ENCODE measurements around the gene ATP5PF. TPM values are rescaled to one million over a fixed set of nuclear protein-coding genes. Genes with fewer than 3 reads are reported as not detected.
"Not testable (repeated sequence)": the region's sequence is repeated elsewhere in the genome, so short reads cannot be mapped to it uniquely, and the experiment has no call there.

The ATP5PF gene
- total RNA-seq, 1 experiment from 2014 or later = 66.4 TPM

DNA sequence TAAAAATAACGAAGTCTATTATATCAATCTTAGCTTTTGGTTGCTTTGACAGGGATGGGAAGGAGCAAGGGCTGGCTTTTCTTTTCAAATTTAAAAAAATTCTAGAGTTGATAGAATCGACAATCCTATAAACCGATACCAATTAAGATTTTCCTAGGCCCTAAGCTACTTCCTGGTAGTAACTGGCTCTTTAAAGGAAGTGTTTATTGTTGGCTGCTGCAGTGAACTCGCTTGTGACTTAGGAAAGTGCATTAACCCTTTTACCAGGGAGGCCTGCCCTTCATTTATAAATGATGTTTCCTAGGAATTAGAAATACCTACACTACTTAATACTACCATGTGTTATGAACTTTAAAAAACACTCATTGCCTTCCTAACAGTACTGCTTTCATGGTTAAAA lies 33.2 kb downstream of the ATP5PF start:
- no peak overlapping the region for H3K4me3 ChIP-seq (ENCODE audit: insufficient read depth, low read depth, low read length)
- H3K36me3 ChIP-seq (replicated peaks; ENCODE audit: control insufficient read depth, insufficient read depth, low read length) = no peaks in the 10 kb centered on the region
- DNase-seq = no peak
- no peaks in the 10 kb centered on the region for H3K27me3 ChIP-seq (ENCODE audit: control insufficient read depth, insufficient read depth, low read length)

- Histone ChIP-seq H3K36me3 (replicated peaks; ENCODE audit: control insufficient read depth, insufficient read depth, low read length) (no peaks in the 10 kb centered on the region), H3K27me3 (ENCODE audit: control insufficient read depth, insufficient read depth, low read length) (no peaks in the 10 kb centered on the region), H3K4me3 (ENCODE audit: insufficient read depth, low read depth, low read length) (no peak overlapping the region)
- DNase-seq = no peak
Observed at GRCh38 chr21:25700741-25701140, 34.0 kb downstream of the ATP5PF start.

DNA sequence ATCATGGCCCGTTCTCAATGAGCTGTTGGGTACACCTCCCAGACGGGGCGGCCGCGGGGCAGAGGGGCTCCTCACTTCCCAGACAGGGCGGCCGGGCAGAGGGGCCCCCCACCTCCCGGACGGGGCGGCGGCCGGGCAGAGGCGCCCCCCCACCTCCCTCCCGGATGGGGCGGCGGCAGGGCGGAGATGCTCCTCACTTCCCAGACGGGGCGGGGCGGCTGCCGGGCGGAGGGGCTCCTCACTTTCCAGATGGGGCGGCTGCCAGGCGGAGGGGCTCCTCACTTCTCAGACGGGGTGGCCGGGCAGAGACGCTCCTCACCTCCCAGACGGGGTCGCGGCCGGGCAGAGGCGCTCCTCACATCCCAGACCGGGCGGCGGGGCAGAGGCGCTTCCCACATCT lies 39.2 kb downstream of the ATP5PF start:
- not testable (repeated sequence) for H3K27me3 ChIP-seq (ENCODE audit: control insufficient read depth, insufficient read depth, low read length); DNase-seq; H3K4me3 ChIP-seq (ENCODE audit: insufficient read depth, low read depth, low read length); H3K36me3 ChIP-seq (replicated peaks; ENCODE audit: control insufficient read depth, insufficient read depth, low read length)

- Histone ChIP-seq H3K4me3 (ENCODE audit: insufficient read depth, low read depth, low read length) (no peak overlapping the region), H3K36me3 (replicated peaks; ENCODE audit: control insufficient read depth, insufficient read depth, low read length) (no peaks in the 10 kb centered on the region), H3K27me3 (ENCODE audit: control insufficient read depth, insufficient read depth, low read length) (no peaks in the 10 kb centered on the region)
- no peak for DNase-seq
Observed at GRCh38 chr21:25691976-25692375, 42.7 kb downstream of the ATP5PF start.

DNA sequence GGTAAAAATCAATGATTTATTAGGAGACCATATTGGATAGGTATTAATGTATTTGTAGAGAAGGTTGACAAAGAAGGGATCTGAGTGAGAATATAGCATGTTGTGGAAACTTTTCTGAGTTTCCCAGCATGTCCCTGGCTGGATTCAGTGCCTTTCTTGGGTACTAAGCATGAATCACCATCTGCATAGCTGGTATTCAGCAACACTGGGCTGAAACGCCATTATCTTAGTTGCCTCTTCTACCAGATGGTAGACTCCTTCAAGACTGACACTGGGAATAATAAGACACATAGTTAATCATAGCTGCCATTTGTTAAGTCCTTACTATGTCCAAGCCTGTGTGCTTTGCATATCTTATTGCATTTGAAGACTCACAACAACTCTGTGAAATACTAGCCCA lies 45.5 kb downstream of the ATP5PF start:
- Histone ChIP-seq H3K4me3 (ENCODE audit: insufficient read depth, low read depth, low read length) (no peak overlapping the region), H3K36me3 (replicated peaks; ENCODE audit: control insufficient read depth, insufficient read depth, low read length) (no peaks in the 10 kb centered on the region), H3K27me3 (ENCODE audit: control insufficient read depth, insufficient read depth, low read length) (no peaks in the 10 kb centered on the region)
- DNase-seq = no peak

- no peak overlapping the region for H3K4me3 ChIP-seq (ENCODE audit: insufficient read depth, low read depth, low read length)
- H3K36me3 ChIP-seq (replicated peaks; ENCODE audit: control insufficient read depth, insufficient read depth, low read length) = no peaks in the 10 kb centered on the region
- H3K27me3 ChIP-seq (ENCODE audit: control insufficient read depth, insufficient read depth, low read length) = no peaks in the 10 kb centered on the region
- no peak for DNase-seq
Observed at GRCh38 chr21:25688275-25689155, 46.2 kb downstream of the ATP5PF start.

DNA sequence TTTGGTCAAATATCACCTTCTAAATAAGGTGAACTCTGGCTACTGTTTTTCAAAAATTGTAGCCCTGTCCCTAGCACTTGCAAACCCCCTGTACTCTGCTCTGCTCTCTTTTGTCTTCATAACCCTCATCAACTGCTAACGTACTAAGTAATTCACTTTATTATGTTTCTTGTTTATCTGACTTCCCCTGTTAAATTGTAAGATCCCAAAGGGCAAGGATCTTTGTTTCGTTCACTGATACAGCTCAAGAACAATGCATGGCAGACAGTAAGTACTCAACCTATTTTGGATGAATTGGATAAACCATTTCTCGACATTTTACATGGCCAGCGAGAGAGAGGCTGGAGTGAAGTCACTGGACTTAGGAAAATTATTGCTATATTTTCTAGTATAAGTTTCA lies 46.9 kb downstream of the ATP5PF start:
- no peak for DNase-seq
- no peaks in the 10 kb centered on the region for H3K27me3 ChIP-seq (ENCODE audit: control insufficient read depth, insufficient read depth, low read length)
- H3K4me3 ChIP-seq (ENCODE audit: insufficient read depth, low read depth, low read length) = no peak overlapping the region
- no peaks in the 10 kb centered on the region for H3K36me3 ChIP-seq (replicated peaks; ENCODE audit: control insufficient read depth, insufficient read depth, low read length)

GRCh38 chr21:25682382-25682781 lies 52.3 kb downstream of the ATP5PF start:
- no peak overlapping the region for H3K4me3 ChIP-seq (ENCODE audit: insufficient read depth, low read depth, low read length)
- DNase-seq = peak; percentile 23

GRCh38 chr21:25676451-25676850 lies 58.3 kb downstream of the ATP5PF start:
- no peaks in the 10 kb centered on the region for H3K36me3 ChIP-seq (replicated peaks; ENCODE audit: control insufficient read depth, insufficient read depth, low read length)
- H3K4me3 ChIP-seq (ENCODE audit: insufficient read depth, low read depth, low read length) = no peak overlapping the region
- H3K27me3 ChIP-seq (ENCODE audit: control insufficient read depth, insufficient read depth, low read length) = no peaks in the 10 kb centered on the region

More at GRCh38 chr21:25682382-25682781, 52.3 kb downstream of the ATP5PF start:
- H3K27me3 ChIP-seq (ENCODE audit: control insufficient read depth, insufficient read depth, low read length) = no peaks in the 10 kb centered on the region
- no peaks in the 10 kb centered on the region for H3K36me3 ChIP-seq (replicated peaks; ENCODE audit: control insufficient read depth, insufficient read depth, low read length)

More at GRCh38 chr21:25676451-25676850, 58.3 kb downstream of the ATP5PF start:
- no peak for DNase-seq

Other genes starting within 250 kb of the ATP5PF start
- 56.3 and 69.5 TPM in 2 replicates for gene MRPL39, start 127.4 kb downstream of the ATP5PF start, total RNA-seq (2014; rRNA removed; shearing (Covaris generic))
- gene JAM2, start 95.6 kb downstream of the ATP5PF start, total RNA-seq (2014; rRNA removed; shearing (Covaris generic)) = 0.67 and 1.1 TPM in 2 replicates
- gene GABPA, start 68 bp upstream of the ATP5PF start, total RNA-seq (2014; rRNA removed; shearing (Covaris generic)) = 20.5 and 28.3 TPM in 2 replicates

Measured in H7 (cell line).